PC-9 (cell line): ENCODE results near the gene ARHGDIB. TPM values are rescaled to one million over a fixed set of nuclear protein-coding genes. Genes with fewer than 3 reads are reported as not detected.

Experiments
- BruUV-seq: library from RNA; stranded (reverse); fragments of 400-500 nt; replicated peaks from 2 replicates; lab custom pipeline; 2021; lab: Mats Ljungman, UMichigan
- CTCF ChIA-PET: fragments of 300-600 bp; sonication (Branson Sonifier 250); formaldehyde crosslinking; loops from one replicate; lab custom pipeline; 2022; ENCODE audit warnings: antibody characterized with exemption; lab: Charles Lee
- POLR2A ChIA-PET: fragments of 300-600 bp; sonication (Branson Sonifier 250); formaldehyde crosslinking; loops from one replicate; lab custom pipeline; 2022; ENCODE audit warnings: antibody characterized with exemption; ENCODE audit not compliant: unreplicated experiment; lab: Charles Lee
- DNase-seq, 2 experiments: peaks; one replicate each; pipeline versions ENCODE4 v3.0.0 to v3.0.0-alpha.2; 2015 to 2022; ENCODE audit warnings: mixed read lengths in 1 of 2
- H2AFZ ChIP-seq: fragments of 200-600 bp; sonication (generic); 2 replicates; pipeline ENCODE4 v1.8.1; 2017; ENCODE audit warnings: antibody characterized with exemption
- H3F3A ChIP-seq: fragments of 200-600 bp; sonication (generic); 2 replicates; pipeline ENCODE4 v1.8.1; 2017; ENCODE audit warnings: antibody characterized with exemption, mild to moderate bottlenecking, low read depth; ENCODE audit not compliant: insufficient read depth
- H3K27ac ChIP-seq: fragments of 200-600 bp; sonication (generic); 2 replicates; pipeline ENCODE4 v1.6.1; 2016; ENCODE audit warnings: mixed run types
- H3K27me3 ChIP-seq: fragments of 200-600 bp; sonication (generic); 2 replicates; pipeline ENCODE4 v1.6.1; 2016; ENCODE audit warnings: low read depth, mixed run types; ENCODE audit not compliant: insufficient read depth
- H3K36me3 ChIP-seq: fragments of 200-600 bp; sonication (generic); 2 replicates; pipeline ENCODE4 v1.6.1; 2016; ENCODE audit warnings: low read depth, mixed run types
- H3K4me1 ChIP-seq: fragments of 200-600 bp; sonication (generic); replicated peaks from 2 replicates; pipeline ENCODE4 v1.6.1; 2016; ENCODE audit warnings: mixed run types; ENCODE audit not compliant: insufficient read depth
- H3K4me2 ChIP-seq: fragments of 200-600 bp; sonication (generic); 2 replicates; pipeline ENCODE4 v1.6.1; 2017; ENCODE audit warnings: mixed run types
- H3K4me3 ChIP-seq: fragments of 200-600 bp; sonication (generic); 2 replicates; pipeline ENCODE4 v1.6.1; 2016; ENCODE audit warnings: mixed run types
- H3K79me2 ChIP-seq: fragments of 200-600 bp; sonication (generic); 2 replicates; pipeline ENCODE4 v1.6.1; 2017; ENCODE audit warnings: low read depth, mixed run types
- H3K9me2 ChIP-seq: fragments of 200-600 bp; sonication (generic); 2 replicates; pipeline ENCODE4 v1.8.1; 2017; ENCODE audit warnings: mild to moderate bottlenecking; ENCODE audit not compliant: insufficient read depth
- H3K9me3 ChIP-seq: fragments of 200-600 bp; sonication (generic); 2 replicates; pipeline ENCODE4 v1.8.1; 2016; ENCODE audit warnings: low read depth; ENCODE audit not compliant: insufficient read depth
- H4K20me1 ChIP-seq: fragments of 200-600 bp; sonication (generic); 2 replicates; pipeline ENCODE4 v1.8.1; 2017; ENCODE audit not compliant: insufficient read depth
- EZH2 ChIP-seq: fragments of 200-600 bp; sonication (generic); IDR thresholded peaks from 2 replicates; pipeline ENCODE4 v1.8.0; 2017; ENCODE audit warnings: antibody characterized with exemption, low read depth
- intact Hi-C: fragments of 100-400 bp; cut with micrococcal nuclease; formaldehyde crosslinking; loops from one replicate; pipeline ENCODE4 v1.10.0; 2022; ENCODE audit not compliant: unreplicated experiment
- total RNA-seq: library from RNA; stranded (reverse); gene quantifications from 2 replicates; pipeline ENCODE4 v1.2.3, GENCODE V29; 2021
- TF ChIP-seq, protein P1 (sequence below): fragments of 200-600 bp; sonication (generic); conservative IDR thresholded peaks from 2 replicates; pipeline ENCODE4 v1.6.1; 2017; ENCODE audit warnings: mixed run types, antibody characterized with exemption, mild to moderate bottlenecking, moderate library complexity

ARHGDIB gene
- total RNA-seq, 1 experiment from 2014 or later = 470 TPM

- Histone ChIP-seq H3F3A (no peaks in the 10 kb centered on the region), H3K27ac (no peak overlapping the region), H3K9me3 (no peaks in the 10 kb centered on the region; the same call in 1 of the 2 replicates), H3K27me3 (no peaks in the 10 kb centered on the region), H3K36me3 (no peaks in the 10 kb centered on the region), H3K4me1 (no peaks in the 10 kb centered on the region), H2AFZ (no peak overlapping the region), H3K4me3 (no peak overlapping the region), H3K4me2 (no peak overlapping the region), H3K9me2 (peaks cover 4% of the 10 kb centered on the region; the same call in 1 of the 2 replicates), H3K79me2 (no peaks in the 10 kb centered on the region), H4K20me1 (no peaks in the 10 kb centered on the region)
- POLR2A ChIA-PET = no interaction called here
- BruUV-seq = no TSS peak
- no peak for DNase-seq
- CTCF ChIA-PET = interaction anchor here (0.7 kb wide), 1 partner anchor 10 kb away, joined by 7 read pairs; no protein-coding TSS in a partner anchor
- TF ChIP-seq, protein P1, sequence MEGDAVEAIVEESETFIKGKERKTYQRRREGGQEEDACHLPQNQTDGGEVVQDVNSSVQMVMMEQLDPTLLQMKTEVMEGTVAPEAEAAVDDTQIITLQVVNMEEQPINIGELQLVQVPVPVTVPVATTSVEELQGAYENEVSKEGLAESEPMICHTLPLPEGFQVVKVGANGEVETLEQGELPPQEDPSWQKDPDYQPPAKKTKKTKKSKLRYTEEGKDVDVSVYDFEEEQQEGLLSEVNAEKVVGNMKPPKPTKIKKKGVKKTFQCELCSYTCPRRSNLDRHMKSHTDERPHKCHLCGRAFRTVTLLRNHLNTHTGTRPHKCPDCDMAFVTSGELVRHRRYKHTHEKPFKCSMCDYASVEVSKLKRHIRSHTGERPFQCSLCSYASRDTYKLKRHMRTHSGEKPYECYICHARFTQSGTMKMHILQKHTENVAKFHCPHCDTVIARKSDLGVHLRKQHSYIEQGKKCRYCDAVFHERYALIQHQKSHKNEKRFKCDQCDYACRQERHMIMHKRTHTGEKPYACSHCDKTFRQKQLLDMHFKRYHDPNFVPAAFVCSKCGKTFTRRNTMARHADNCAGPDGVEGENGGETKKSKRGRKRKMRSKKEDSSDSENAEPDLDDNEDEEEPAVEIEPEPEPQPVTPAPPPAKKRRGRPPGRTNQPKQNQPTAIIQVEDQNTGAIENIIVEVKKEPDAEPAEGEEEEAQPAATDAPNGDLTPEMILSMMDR = no peak; the same call in 1 of the 2 replicates
- no peak for TF ChIP-seq EZH2
- intact Hi-C loops = loop anchor here (2.0 kb wide), 1 partner anchor 142 kb away; no protein-coding TSS in a partner anchor
These were observed 25.0 kb upstream of the ARHGDIB start for GRCh38 chr12:14986449-14986848.

GRCh38 chr12:14984766-14985285 is 23.4 kb upstream of the ARHGDIB start:
- no peaks in the 10 kb centered on the region for H3K27me3 ChIP-seq
- H3K9me2 ChIP-seq = peaks cover 4% of the 10 kb centered on the region; the same call in 1 of the 2 replicates
- H3F3A ChIP-seq = no peaks in the 10 kb centered on the region
- H3K27ac ChIP-seq = no peak overlapping the region
- intact Hi-C loops = no loop called here
- H3K36me3 ChIP-seq = no peaks in the 10 kb centered on the region
- H3K4me1 ChIP-seq = no peaks in the 10 kb centered on the region
- H4K20me1 ChIP-seq = no peaks in the 10 kb centered on the region
- no peak overlapping the region for H3K4me2 ChIP-seq
- H2AFZ ChIP-seq = no peak overlapping the region
- no peak for DNase-seq
- CTCF ChIA-PET = no interaction called here
- no TSS peak for BruUV-seq
- POLR2A ChIA-PET = no interaction called here
- no peaks in the 10 kb centered on the region for H3K9me3 ChIP-seq
- no peak overlapping the region for H3K4me3 ChIP-seq
- H3K79me2 ChIP-seq = no peaks in the 10 kb centered on the region
- no peak for TF ChIP-seq EZH2
- TF ChIP-seq, protein P1 = no peak

- POLR2A ChIA-PET = no interaction called here
- BruUV-seq = no TSS peak
- intact Hi-C loops = no loop called here
- no peaks in the 10 kb centered on the region for H4K20me1 ChIP-seq
- no peaks in the 10 kb centered on the region for H3K36me3 ChIP-seq
- no peaks in the 10 kb centered on the region for H3K27me3 ChIP-seq
- no peaks in the 10 kb centered on the region for H3F3A ChIP-seq
- peaks cover under 1% of the 10 kb centered on the region; the same call in 1 of the 2 replicates for H3K9me2 ChIP-seq
- H3K79me2 ChIP-seq = no peaks in the 10 kb centered on the region
- no peak overlapping the region for H3K4me3 ChIP-seq
- no peaks in the 10 kb centered on the region for H3K4me1 ChIP-seq
- CTCF ChIA-PET = interaction anchor here (0.7 kb wide), 1 partner anchor 226 kb away, joined by 9 read pairs; no protein-coding TSS in a partner anchor
- no peak for DNase-seq
- H2AFZ ChIP-seq = no peak overlapping the region
- TF ChIP-seq, protein P1 = no peak
- TF ChIP-seq EZH2 = no peak
- H3K27ac ChIP-seq = no peak overlapping the region
- H3K9me3 ChIP-seq = no peaks in the 10 kb centered on the region
- H3K4me2 ChIP-seq = no peak overlapping the region
These were observed 22.6 kb upstream of the ARHGDIB start for GRCh38 chr12:14984036-14984435.
